GM12878 (cell line): Measurements from ENCODE around the gene MAP4K4. TPM values are rescaled to one million over a fixed set of nuclear protein-coding genes. Genes with fewer than 3 reads are reported as not detected.

ENCODE experiments used
- ATAC-seq: fragments of 200-7000 bp; cut with Tn5 transposase; 3 replicates; pipeline ENCODE4 v1.9.1; 2020; ENCODE audit warnings: mild to moderate bottlenecking, moderate library complexity
- BruUV-seq: library from RNA; stranded (reverse); fragments of 400-500 nt; replicated peaks from 2 replicates; lab custom pipeline; 2021; lab: Mats Ljungman, UMichigan
- CTCF ChIA-PET: fragments of 300-600 bp; sonication (Branson Sonifier 250); formaldehyde crosslinking; extraction: SDS; loops from one replicate; lab custom pipeline; 2021; ENCODE audit warnings: inconsistent platforms; lab: Yijun Ruan, JAX
- POLR2A ChIA-PET: fragments of 350-600 bp; formaldehyde crosslinking; extraction: SDS; loops from one replicate; lab custom pipeline; 2021; ENCODE audit warnings: inconsistent platforms; lab: Charles Lee
- RAD21 ChIA-PET: fragments of 300-600 bp; sonication (Branson Sonifier 250); formaldehyde crosslinking; loops from one replicate; lab custom pipeline; 2023; ENCODE audit warnings: antibody characterized with exemption; ENCODE audit not compliant: unreplicated experiment; lab: Charles Lee
- SMC1A ChIA-PET: fragments of 300-600 bp; sonication (Branson Sonifier 250); formaldehyde crosslinking; loops from one replicate; lab custom pipeline; 2023; ENCODE audit not compliant: unreplicated experiment, uncharacterized antibody; lab: Charles Lee
- DNase-seq: peaks from one replicate; pipeline ENCODE4 v3.0.0-alpha.2; 2011; ENCODE audit warnings: low read depth, low spot score
- FAIRE-seq: peaks from 3 replicates; lab custom pipeline; 2011; peaks lifted over from hg19 to GRCh38; lab: Jason Lieb, UNC
- H2AFZ ChIP-seq: 2 replicates; pipeline ENCODE4 v1.6.0; 2011; ENCODE audit warnings: low read depth, low read length, control low read depth; ENCODE audit not compliant: control insufficient read depth
- H3K27ac ChIP-seq: 2 replicates; pipeline ENCODE4 v1.5.1; 2011; ENCODE audit warnings: control low read depth; ENCODE audit not compliant: control insufficient read depth, insufficient read depth
- H3K27me3 ChIP-seq, 2 experiments: replicated peaks in 1 of 2; 2 replicates each; pipeline versions ENCODE4 v1.6.0 to v1.6.1; 2011; ENCODE audit warnings: low read length in 1 of 2; ENCODE audit not compliant: control insufficient read depth in 2 of 2, insufficient read depth in 2 of 2
- H3K36me3 ChIP-seq, 2 experiments: 2 replicates each; pipeline ENCODE4 v1.5.1; 2011; ENCODE audit warnings: low read length in 1 of 2; ENCODE audit not compliant: control insufficient read depth in 2 of 2, insufficient read depth in 2 of 2
- H3K4me1 ChIP-seq: 2 replicates; pipeline ENCODE4 v1.6.1; 2011; ENCODE audit warnings: mild to moderate bottlenecking, low read length, moderate library complexity, mixed read lengths; ENCODE audit not compliant: control insufficient read depth, insufficient read depth
- H3K4me2 ChIP-seq: 2 replicates; pipeline ENCODE4 v1.6.0; 2011; ENCODE audit warnings: control low read depth; ENCODE audit not compliant: control insufficient read depth, insufficient read depth
- H3K4me3 ChIP-seq: fragments of 200-600 bp; sonication (generic); 2 replicates; pipeline ENCODE4 v1.5.1; 2016
- H3K79me2 ChIP-seq: 2 replicates; pipeline ENCODE4 v1.6.0; 2011; ENCODE audit warnings: low read length; ENCODE audit not compliant: control insufficient read depth, insufficient read depth
- H3K9ac ChIP-seq: 2 replicates; pipeline ENCODE4 v1.8.0; 2011; ENCODE audit warnings: low read length, control low read depth, mixed read lengths; ENCODE audit not compliant: control insufficient read depth, insufficient read depth
- H3K9me3 ChIP-seq: replicated peaks from 3 replicates; pipeline ENCODE4 v1.5.1; 2011; ENCODE audit warnings: mild to moderate bottlenecking, low read length; ENCODE audit not compliant: control insufficient read depth, insufficient read depth
- H4K20me1 ChIP-seq: 2 replicates; pipeline ENCODE4 v1.6.0; 2011; ENCODE audit not compliant: control insufficient read depth, insufficient read depth
- ASH2L ChIP-seq: fragments of 300-600, 200-600 bp; sonication (generic); IDR thresholded peaks from 2 replicates; pipeline ENCODE4 v1.6.1; 2017; ENCODE audit warnings: low read depth, mild to moderate bottlenecking, borderline replicate concordance
- BACH1 ChIP-seq: fragments of 450-650 bp; IDR thresholded peaks from 2 replicates; pipeline ENCODE4 v1.6.1; 2017; ENCODE audit warnings: mild to moderate bottlenecking, borderline replicate concordance
- JUNB ChIP-seq: IDR thresholded peaks from 2 replicates; pipeline ENCODE4 v1.6.1; 2016; ENCODE audit warnings: antibody characterized with exemption, mild to moderate bottlenecking
- JUND ChIP-seq: IDR thresholded peaks from 2 replicates; pipeline ENCODE4 v1.6.1; 2012; ENCODE audit warnings: low read depth, mild to moderate bottlenecking, low read length, improper control_type of control experiment, moderate library complexity
- NBN ChIP-seq: fragments of 450-650 bp; IDR thresholded peaks from 2 replicates; pipeline ENCODE4 v1.6.1; 2016
- POLR2AphosphoS2 ChIP-seq: IDR thresholded peaks from 2 replicates; pipeline ENCODE4 v1.6.1; 2011; ENCODE audit warnings: low read depth, mild to moderate bottlenecking, low read length, improper control_type of control experiment, moderate library complexity
- POU2F2 ChIP-seq: IDR thresholded peaks from 3 replicates; pipeline ENCODE4 v1.6.1; 2011; ENCODE audit warnings: low read depth, mild to moderate bottlenecking, low read length, borderline replicate concordance
- RAD21 ChIP-seq: IDR thresholded peaks from 2 replicates; pipeline ENCODE4 v1.6.1; 2011; ENCODE audit warnings: mild to moderate bottlenecking, low read depth, low read length, moderate library complexity; ENCODE audit not compliant: insufficient read depth
- SRF ChIP-seq, 2 experiments: IDR thresholded peaks; 2 replicates each; pipeline ENCODE4 v1.6.1; 2011; ENCODE audit warnings: low read depth in 2 of 2, low read length in 2 of 2, mild to moderate bottlenecking in 1 of 2, moderate library complexity in 1 of 2
- TBL1XR1 ChIP-seq: IDR thresholded peaks from 2 replicates; pipeline ENCODE4 v1.6.1; 2012; ENCODE audit warnings: low read depth, low read length, improper control_type of control experiment
- YY1 ChIP-seq: IDR thresholded peaks from 2 replicates; pipeline ENCODE4 v1.6.1; 2011; ENCODE audit warnings: low read depth, mild to moderate bottlenecking, low read length
- ZNF24 ChIP-seq: fragments of 450-650 bp; IDR thresholded peaks from 2 replicates; pipeline ENCODE4 v1.6.1; 2017; ENCODE audit warnings: antibody characterized with exemption, mild to moderate bottlenecking
- ZSCAN29 ChIP-seq: fragments of 450-650 bp; IDR thresholded peaks from 2 replicates; pipeline ENCODE4 v1.6.1; 2017; ENCODE audit warnings: mild to moderate bottlenecking, moderate library complexity
- WGBS: methylation state at CpG from one replicate; pipeline ENCODE4 v1.1.6; 2016; ENCODE audit warnings: low lambda C conversion rate; ENCODE audit not compliant: insufficient replicate concordance, insufficient coverage; ENCODE audit errors: missing lambda C conversion rate; 5-methylcytosine and 5-hydroxymethylcytosine counted together
- in situ Hi-C: fragments of 300-500 bp; cut with MboI; formaldehyde crosslinking; loops from 9 replicates; pipeline ENCODE4 v1.14.3; 2018; ENCODE audit warnings: mixed read lengths
- intact Hi-C: fragments of 100-400 bp; cut with micrococcal nuclease; formaldehyde crosslinking; loops from one replicate; pipeline ENCODE4 v1.14.2; 2022; ENCODE audit not compliant: unreplicated experiment
- polyA plus RNA-seq, 11 experiments: library from polyadenylated mRNA; depleted of rRNA in 4 of 11; unstranded in 6 of 11; stranded (reverse) in 5 of 11; fragments of >200 nt; fragmentation: Nextera tagmentation in 4 of 11; fragmentation: Illumina TruSeq in 1 of 11; extraction: Ambion mirVana in 4 of 11; extraction: Trizol in 1 of 11; gene quantifications; 1 replicate in 1 of 11; 2 replicates in 10 of 11; pipeline versions ENCODE4 v1.2.1 to v1.2.3, GENCODE V29; 2011 to 2016; ENCODE audit warnings: inconsistent platforms in 2 of 11, missing spikeins in 2 of 11, low read depth in 1 of 11
- total RNA-seq, 4 experiments: library from RNA; depleted of rRNA in 3 of 4; stranded (reverse); fragments of >200 nt in 3 of 4; fragmentation: Illumina TruSeq in 1 of 4; extraction: Trizol in 1 of 4; gene quantifications; 2 replicates each; pipeline versions ENCODE4 v1.2.1 to v1.2.3, GENCODE V29; 2013 to 2021
- TF ChIP-seq, protein P1 (sequence below), 3 experiments: IDR thresholded peaks in 2 of 3; conservative IDR thresholded peaks in 1 of 3; 2 replicates each; pipeline ENCODE4 v1.5.1; 2011; ENCODE audit warnings: low read depth in 3 of 3, low read length in 3 of 3, mild to moderate bottlenecking in 3 of 3, control low read depth in 2 of 3, moderate library complexity in 2 of 3, inconsistent platforms in 1 of 3, mixed read lengths in 1 of 3; ENCODE audit not compliant: control insufficient read depth in 2 of 3, insufficient read depth in 1 of 3; ENCODE audit errors: extremely low read depth in 1 of 3

MAP4K4 gene
- total and polyA plus RNA-seq, 10 of the 15 experiments (the other 5 are each of a cell fraction or from before 2014, with no cell fraction given), result 1.9 to 50.4 (median 9.7) TPM

DNA sequence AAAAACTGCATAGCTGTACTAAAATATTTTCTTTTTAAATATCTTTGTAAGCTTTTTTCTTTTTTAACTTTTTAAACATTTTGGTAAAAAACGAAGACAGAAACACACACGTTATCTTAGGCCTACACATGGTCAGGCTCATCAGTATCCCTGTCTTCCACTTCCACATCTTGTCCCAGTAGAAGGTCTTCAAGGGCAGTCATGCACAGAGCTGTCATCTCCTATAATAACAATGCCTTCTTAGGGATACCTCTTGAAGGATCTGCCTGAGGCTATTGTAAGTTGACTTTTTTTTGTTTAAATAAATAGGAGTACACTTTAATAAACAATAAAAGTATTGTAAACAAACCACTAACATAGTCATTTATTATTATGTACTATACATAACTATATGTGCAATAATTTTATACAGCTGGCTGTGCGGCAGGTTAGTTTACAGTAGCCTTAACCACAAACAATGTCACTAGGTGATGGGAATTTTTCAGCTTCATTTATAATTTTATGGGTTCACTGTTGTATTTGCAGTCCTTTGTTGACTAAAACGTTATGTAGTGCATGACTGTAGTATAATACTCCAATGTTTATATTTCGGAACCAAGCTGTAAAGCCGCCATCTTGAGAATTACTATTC is 124.4 kb downstream of the MAP4K4 start:
- in situ Hi-C loops (loop anchor here (10.0 kb wide), 1 partner anchor 477 kb away; no protein-coding TSS in a partner anchor), intact Hi-C loops (loop anchor here (2.0 kb wide), 1 partner anchor 19 kb away; no protein-coding TSS in a partner anchor)
- ChIA-PET RAD21 (interaction anchor here (0.6 to 2.0 kb wide), 8 partner anchors 8 to 303 kb away, joined by 3 to 10 read pairs (median 4); no protein-coding TSS in a partner anchor), POLR2A (no interaction called here), CTCF (interaction anchor here (0.6 to 11.7 kb wide), 21 partner anchors 9 to 848 kb away, joined by 3 to 204 read pairs (median 3); no protein-coding TSS in a partner anchor), SMC1A (interaction anchor here (0.6 to 2.0 kb wide), 14 partner anchors 10 to 1559 kb away, joined by 3 to 14 read pairs (median 4); no protein-coding TSS in a partner anchor)
- TF ChIP-seq TBL1XR1, result no peak
- no peak for TF ChIP-seq ZSCAN29
- no peak for TF ChIP-seq ASH2L
- no peak overlapping the region for H3K4me3 ChIP-seq
- no peaks in the 10 kb centered on the region for H3K79me2 ChIP-seq
- FAIRE-seq, result no peak
- WGBS, result 69% methylated on average over 6 of the region's 6 CpGs
- no peak for DNase-seq
- H3K9me3 ChIP-seq, result no peaks in the 10 kb centered on the region
- H4K20me1 ChIP-seq, result no peaks in the 10 kb centered on the region
- no peak overlapping the region for H3K4me2 ChIP-seq
- H3K36me3 ChIP-seq, result no peaks in the 10 kb centered on the region; a peak in 1 of 4 replicates
- no peak overlapping the region for H3K27ac ChIP-seq
- ATAC-seq, result no peak
- no peak overlapping the region for H2AFZ ChIP-seq
- no peaks in the 10 kb centered on the region for H3K4me1 ChIP-seq
- BruUV-seq, result no TSS peak
- H3K9ac ChIP-seq, result no peak overlapping the region
- no peaks in the 10 kb centered on the region for H3K27me3 ChIP-seq

DNA sequence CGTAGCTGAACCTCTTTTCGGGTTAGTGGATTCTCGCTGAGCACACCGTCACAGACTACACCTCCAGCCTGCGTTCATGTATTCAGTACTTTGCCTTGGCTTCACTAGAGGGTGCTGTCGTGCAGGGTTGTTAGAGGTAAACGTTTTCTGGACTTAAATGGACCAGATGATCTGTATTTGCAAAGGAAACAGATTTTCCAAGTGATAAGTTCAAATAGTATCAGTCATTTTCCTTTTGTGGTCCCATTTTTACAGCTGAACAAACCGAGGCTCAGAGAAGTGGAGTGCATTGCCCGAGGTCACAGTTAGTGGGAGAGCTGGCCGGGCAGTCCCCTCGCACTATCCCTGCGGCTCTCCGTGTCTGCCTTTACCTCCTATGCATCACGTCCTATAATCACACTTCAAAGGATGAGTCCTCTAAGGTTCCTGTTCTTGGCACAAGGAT is 125.9 kb downstream of the MAP4K4 start:
- Histone ChIP-seq H3K4me1 (no peaks in the 10 kb centered on the region), H3K79me2 (no peaks in the 10 kb centered on the region), H3K4me3 (no peak overlapping the region), H3K9me3 (no peaks in the 10 kb centered on the region), H3K36me3 (no peaks in the 10 kb centered on the region; a peak in 1 of 4 replicates), H2AFZ (peak overlapping the region; percentile 40), H3K27me3 (no peaks in the 10 kb centered on the region), H3K4me2 (no peak overlapping the region), H3K27ac (no peak overlapping the region), H3K9ac (no peak overlapping the region), H4K20me1 (no peaks in the 10 kb centered on the region)
- no peak for DNase-seq
- intact Hi-C loops, result loop anchor here (2.0 kb wide), 1 partner anchor 21 kb away; no protein-coding TSS in a partner anchor
- WGBS, result 35% methylated on average over 14 of the region's 14 CpGs
- ChIA-PET CTCF (interaction anchor here (0.7 to 11.7 kb wide), 20 partner anchors 8 to 539 kb away, joined by 3 to 204 read pairs (median 5); no protein-coding TSS in a partner anchor), SMC1A (interaction anchor here (0.6 to 9.9 kb wide), 8 partner anchors 9 to 404 kb away, joined by 3 to 102 read pairs (median 4); no protein-coding TSS in a partner anchor), RAD21 (interaction anchor here (1.5 to 2.1 kb wide), 4 partner anchors 8 to 104 kb away, joined by 3 to 11 read pairs (median 6); no protein-coding TSS in a partner anchor), POLR2A (interaction anchor here (0.7 kb wide), 1 partner anchor 34 kb away, joined by 3 read pairs; no protein-coding TSS in a partner anchor)
- FAIRE-seq, result peak; percentile 86
- in situ Hi-C loops, result loop anchor here (10.0 kb wide), 1 partner anchor 479 kb away; no protein-coding TSS in a partner anchor
- ATAC-seq, result peak; percentile 90
- BruUV-seq, result no TSS peak
- TF ChIP-seq RAD21 (peak; percentile 71), NBN (peak; percentile 34; the same call in 1 of the 2 replicates), POU2F2 (peak; percentile 44; the same call in 1 of the 3 replicates), SRF (IDR thresholded peaks at IDR 0.05; ENCODE audit: low read depth in 2 of 2, low read length in 2 of 2) (no peak), BACH1 (0 out of 2 replicates have a peak, but pooled peaks have one; percentile 14), JUNB (no peak), POLR2AphosphoS2 (no peak), JUND (no peak), YY1 (no peak), ZNF24 (peak; percentile 43; the same call in 1 of the 2 replicates)
- TF ChIP-seq, protein P1, sequence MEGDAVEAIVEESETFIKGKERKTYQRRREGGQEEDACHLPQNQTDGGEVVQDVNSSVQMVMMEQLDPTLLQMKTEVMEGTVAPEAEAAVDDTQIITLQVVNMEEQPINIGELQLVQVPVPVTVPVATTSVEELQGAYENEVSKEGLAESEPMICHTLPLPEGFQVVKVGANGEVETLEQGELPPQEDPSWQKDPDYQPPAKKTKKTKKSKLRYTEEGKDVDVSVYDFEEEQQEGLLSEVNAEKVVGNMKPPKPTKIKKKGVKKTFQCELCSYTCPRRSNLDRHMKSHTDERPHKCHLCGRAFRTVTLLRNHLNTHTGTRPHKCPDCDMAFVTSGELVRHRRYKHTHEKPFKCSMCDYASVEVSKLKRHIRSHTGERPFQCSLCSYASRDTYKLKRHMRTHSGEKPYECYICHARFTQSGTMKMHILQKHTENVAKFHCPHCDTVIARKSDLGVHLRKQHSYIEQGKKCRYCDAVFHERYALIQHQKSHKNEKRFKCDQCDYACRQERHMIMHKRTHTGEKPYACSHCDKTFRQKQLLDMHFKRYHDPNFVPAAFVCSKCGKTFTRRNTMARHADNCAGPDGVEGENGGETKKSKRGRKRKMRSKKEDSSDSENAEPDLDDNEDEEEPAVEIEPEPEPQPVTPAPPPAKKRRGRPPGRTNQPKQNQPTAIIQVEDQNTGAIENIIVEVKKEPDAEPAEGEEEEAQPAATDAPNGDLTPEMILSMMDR (IDR thresholded peaks at IDR 0.05 in 2 of 3, conservative IDR thresholded peaks at IDR 0.05 in 1 of 3; ENCODE audit: control insufficient read depth in 2 of 3, extremely low read depth in 1 of 3, insufficient read depth in 1 of 3, low read depth in 3 of 3, low read length in 3 of 3), result peak; percentile 78 to 82 (median 79)
